Erythroblast (primary cell): Measurements from ENCODE around the gene INTU.

Experiments used
- GATA1 ChIP-seq: IDR thresholded peaks from 2 replicates; pipeline ENCODE4 v1.6.1; 2011; ENCODE audit warnings: low read depth, mild to moderate bottlenecking, control low read depth, low read length, moderate library complexity
- POLR2A ChIP-seq: IDR thresholded peaks from 2 replicates; pipeline ENCODE4 v1.6.1; 2011; ENCODE audit warnings: mild to moderate bottlenecking, low read length

DNA sequence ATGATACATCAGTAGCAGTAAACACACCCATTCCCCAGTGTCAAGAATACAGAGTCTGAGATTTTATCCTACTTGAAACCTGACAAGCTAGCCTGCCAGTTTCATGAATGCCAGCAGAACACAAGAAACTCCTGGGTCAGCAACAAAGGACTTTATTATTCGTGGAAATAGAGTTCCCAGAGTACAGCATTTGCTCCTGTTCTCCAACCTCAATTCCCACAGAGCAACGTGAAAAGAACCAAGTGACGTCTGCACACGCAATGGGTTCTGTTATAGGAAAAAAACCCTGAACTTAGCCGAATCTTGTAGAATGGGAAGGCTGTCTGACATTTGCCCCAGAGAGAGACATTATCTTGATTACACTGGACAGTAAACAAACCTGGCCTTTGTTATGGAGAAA is 23.3 kb upstream of the INTU start:
- TF ChIP-seq POLR2A (no peak), GATA1 (no peak)
